T47D (cell line): ENCODE results near the gene CD276.
"Not testable (repeated sequence)": the region's sequence is repeated elsewhere in the genome, so short reads cannot be mapped to it uniquely, and the experiment has no call there.

Experiments used
- DNase-seq, 2 experiments: peaks; one replicate each; pipeline versions ENCODE4 v3.0.0 to v3.0.0-alpha.2; 2011 to 2012; ENCODE audit warnings: low read depth in 1 of 2, low spot score in 1 of 2
- JUND ChIP-seq: IDR thresholded peaks from 2 replicates; pipeline ENCODE4 v1.6.1; 2012; ENCODE audit warnings: low read depth
- in situ Hi-C: cut with HindIII; loops from 2 replicates; pipeline ENCODE4 v1.10.0; 2016; ENCODE audit warnings: low sequenced_read_pairs, low pct_unique_long_range_greater_than_20kb

Gene CD276

DNA sequence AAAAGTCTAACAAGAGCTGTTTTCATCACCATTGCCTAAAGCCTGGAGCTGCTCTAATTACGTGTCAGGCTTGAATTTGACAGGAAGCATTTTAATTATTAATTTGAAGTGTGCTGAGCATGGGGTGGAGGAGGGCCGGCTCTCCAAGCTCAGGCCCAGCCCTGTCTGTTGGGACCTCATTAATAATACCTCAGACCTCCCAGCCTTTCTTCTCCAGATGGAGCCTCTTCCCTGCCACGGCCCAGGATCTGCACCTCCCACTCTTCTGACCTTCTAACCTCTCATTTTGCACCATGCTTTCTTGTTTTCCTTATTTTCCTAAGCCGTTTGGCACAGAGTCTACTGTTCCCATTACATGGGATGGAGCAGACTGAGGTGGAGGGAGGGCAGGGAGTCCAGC is 39.0 kb downstream of the CD276 start:
- TF ChIP-seq JUND, result no peak
- in situ Hi-C loops, result no loop called here
- no peak for DNase-seq

DNA sequence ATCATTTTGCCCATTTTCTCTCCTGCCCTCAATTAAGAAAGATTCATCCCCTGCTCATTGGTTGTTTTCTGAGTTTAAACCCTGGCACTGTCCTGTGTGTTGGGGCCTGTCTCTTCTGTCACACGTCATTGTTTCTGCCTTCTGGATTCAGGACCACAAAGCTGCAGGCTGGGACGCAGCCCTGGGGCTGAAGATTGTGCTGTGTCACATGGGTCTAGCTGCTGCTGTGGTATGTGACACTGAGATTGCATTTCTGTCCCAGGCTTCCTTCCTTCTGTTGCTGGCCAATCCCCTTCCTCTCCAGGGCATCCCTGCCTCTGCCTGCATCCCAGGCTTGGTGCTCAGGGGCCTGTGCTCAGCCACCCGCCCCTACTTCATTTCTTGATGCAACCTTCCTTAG is 40.0 kb downstream of the CD276 start:
- TF ChIP-seq JUND, result no peak
- in situ Hi-C loops, result no loop called here
- DNase-seq, result no peak

DNA sequence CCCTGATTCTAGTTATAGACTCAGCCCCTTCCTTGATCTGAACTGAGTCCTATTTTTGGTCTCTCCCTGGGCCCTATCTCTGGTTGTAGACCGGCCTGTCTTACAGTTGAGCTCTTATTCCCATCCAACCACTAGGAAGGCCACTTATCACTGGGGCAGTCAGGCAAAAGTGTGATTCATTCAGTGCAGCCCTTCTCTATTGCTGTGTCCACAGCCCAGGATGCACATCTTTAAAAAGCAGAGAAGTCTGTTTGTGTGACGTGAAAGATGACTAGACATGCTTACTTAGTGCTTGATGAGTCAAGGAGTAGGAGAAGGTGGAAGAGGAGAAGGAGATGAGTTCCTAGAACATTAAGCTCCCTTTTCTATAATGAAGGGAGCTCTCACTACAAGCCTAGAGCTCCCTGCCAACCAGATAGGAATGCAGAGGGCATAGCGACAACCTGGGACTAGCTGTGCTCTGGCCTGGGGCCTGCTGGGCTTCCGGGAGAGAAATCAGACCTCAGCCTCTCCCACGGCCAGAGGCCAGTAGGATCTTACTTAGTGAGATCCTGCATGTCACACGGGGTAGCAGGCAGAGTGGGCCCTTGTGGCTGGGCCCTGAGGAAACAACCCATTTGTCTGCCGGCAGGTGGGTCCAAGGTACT is 43.3 kb downstream of the CD276 start:
- DNase-seq, result no peak
- no peak for TF ChIP-seq JUND
- in situ Hi-C loops, result no loop called here

DNA sequence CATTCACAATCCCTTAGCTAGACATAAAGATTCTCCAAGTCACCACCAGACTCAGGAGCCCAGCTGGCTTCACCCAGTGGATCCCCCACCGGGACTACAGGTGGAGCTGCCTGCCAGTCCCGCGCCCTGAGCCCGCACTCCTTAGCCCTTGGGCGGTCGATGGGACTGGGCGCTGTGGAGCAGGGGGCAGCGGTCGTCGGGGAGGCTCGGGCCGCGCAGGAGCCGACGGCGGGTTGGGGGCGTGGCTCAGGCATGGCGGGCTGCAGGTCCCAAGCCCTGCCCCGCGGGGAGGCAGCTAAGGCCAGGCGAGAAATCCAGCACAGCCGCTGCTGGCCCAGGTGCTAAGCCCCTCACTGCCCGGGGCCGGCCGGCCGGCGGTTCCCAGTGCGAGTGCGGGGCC is 47.9 kb downstream of the CD276 start:
- in situ Hi-C loops, result not testable (repeated sequence)

DNA sequence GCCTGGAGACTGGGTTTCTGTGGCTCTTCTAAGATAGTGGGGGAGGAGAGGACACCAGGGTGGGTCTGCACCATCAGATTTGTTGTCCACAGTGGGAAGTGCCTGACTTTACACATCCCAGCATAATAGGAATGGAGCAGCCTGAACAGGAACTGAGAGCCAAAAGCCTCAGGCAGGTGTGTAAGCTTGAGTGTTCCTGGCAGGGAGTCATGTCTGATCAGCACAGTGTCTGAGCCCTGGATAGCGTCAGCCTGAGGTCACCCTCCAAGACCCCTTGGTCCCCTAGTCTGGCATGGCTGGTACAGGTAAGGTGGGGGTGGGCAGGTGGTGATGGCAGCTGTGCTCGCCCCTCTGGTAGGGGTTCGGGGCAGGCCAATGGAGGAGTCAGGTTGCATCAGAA is 48.7 kb downstream of the CD276 start:
- TF ChIP-seq JUND, result no peak
- peak; percentile 39 to 59 for DNase-seq
- in situ Hi-C loops, result no loop called here

More for the DNA sequence above, 47.9 kb downstream of the CD276 start:
- not testable (repeated sequence) for DNase-seq

DNA sequence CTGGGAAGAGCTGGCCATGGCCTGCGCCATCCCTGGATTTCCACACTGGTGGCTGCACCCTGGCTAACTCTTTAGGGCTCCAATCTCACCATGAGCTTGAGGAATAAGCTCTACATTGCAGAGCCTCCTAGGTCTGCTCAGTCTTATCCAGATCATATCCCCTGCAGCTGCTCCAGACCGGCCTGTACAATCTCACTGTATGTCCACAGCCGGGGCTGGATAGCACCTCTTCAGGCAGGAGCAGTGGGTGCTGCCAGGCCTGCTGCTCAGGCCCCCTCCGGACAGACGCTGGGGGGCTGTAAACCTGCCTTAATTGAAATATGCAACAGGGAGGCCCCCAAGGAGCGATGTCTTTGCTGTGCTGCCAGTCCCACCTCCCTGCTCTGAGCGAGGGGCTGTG is 53.4 kb downstream of the CD276 start:
- TF ChIP-seq JUND, result no peak
- in situ Hi-C loops, result no loop called here
- DNase-seq, result no peak

DNA sequence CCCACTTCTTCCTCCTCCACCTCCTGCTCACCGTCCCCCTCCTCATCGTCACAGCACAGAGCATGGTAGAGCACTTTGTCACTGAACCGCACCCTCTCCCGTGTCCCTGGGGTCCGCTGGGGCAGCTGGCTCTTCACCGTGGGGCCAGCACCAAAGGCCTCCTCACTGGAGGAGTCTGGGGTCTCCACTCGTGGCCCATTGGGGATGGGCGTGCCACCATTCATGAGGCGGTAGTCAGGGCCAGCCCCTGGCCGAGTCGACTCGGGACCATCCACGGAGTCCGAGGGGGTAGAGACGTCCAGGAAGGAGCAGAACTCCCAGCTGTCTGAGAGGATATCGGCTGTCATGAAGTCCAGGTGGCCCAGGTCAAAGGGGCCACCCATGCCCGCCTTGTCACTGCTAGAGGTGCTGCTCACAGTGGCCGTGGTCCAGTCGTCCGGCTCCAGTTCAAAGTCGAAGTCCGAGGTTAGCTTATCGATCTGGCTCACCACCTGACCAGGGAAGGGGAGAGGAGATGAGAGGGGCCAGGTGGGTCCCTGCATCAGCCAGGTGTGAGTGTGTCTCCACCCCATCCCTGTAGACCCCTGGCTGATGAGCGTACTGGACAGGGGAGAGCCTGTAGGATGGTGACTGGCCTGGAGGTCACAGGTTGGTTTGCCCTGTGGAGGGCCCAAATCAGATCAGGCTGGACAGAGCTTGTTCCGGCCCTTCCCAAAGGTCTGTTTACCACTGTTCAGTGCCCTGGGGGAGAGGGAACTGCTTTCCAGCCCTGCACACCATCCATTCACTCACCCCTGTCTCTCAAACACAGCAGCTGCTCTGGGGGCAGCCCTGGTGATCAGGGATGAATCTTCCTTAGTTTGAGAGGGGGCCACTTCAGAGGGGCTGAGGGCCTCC is 56.2 kb downstream of the CD276 start:
- no peak for TF ChIP-seq JUND
- in situ Hi-C loops, result no loop called here

DNA sequence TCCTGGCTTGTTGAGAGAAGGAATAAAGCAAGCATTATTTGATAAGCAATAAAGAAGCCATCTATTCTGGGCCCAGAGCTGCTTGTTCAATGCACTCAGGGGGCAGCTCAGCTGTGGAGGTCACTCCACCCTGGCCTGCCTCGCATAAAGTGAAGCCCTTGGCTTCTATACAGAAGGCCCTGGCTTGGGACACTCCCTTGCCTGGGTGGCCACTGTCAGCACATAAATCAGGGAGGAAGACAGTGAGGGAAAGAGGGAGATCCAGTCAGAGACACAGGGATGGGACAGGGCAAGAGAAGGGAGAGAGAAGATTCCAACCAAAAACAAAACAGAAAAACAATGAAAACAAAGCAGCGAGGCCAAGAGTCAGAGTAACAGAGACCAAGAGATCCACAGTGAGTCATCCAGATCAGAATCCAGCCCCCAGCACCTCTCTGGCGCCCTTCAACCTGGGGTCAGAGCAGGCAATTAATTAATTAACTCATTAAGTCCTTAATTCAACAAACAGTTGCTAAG is 57.2 kb downstream of the CD276 start:
- no peak for TF ChIP-seq JUND
- DNase-seq, result no peak
- in situ Hi-C loops, result no loop called here

More for the DNA sequence above, 56.2 kb downstream of the CD276 start:
- DNase-seq, result no peak

DNA sequence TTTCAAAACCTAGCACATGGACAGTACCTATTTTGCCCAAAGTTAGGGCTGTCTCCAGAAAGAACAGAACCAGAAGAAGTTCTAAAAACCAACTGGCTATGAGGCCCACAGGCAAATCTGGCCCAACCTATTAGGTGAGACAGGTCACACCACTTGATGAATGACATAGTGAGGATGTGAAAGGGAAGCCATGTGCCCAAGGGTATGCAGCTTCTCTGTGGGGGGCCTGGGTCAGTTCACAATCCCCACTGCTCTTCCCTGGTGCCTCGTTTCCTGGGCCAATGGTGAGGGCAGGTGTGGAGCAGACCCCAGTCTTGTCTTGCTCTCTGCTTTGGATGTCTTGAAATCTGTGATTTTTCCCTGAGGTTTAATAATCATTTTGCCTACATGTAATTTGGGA is 60.1 kb downstream of the CD276 start:
- in situ Hi-C loops, result no loop called here
- no peak for DNase-seq
- TF ChIP-seq JUND, result no peak

DNA sequence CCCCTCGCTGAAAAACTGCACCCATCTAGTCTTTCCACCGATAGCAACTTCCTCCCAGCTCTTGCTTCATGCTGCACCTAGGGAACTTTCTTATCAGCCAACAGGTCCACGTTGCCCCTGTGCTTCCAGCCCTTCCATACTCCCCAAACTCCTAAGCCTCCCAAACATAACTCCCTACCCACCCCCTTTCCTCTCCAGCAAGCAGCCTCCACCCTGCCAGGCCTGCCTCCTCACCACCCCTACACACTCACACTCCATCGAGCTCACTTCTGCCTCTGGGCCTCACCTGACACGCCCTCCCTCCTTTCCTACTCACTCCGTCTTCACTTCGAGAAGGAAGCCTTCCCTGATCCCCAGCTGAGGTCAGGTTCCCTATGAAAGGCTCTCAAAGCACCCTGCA is 60.9 kb downstream of the CD276 start:
- TF ChIP-seq JUND, result no peak
- no peak for DNase-seq
- in situ Hi-C loops, result no loop called here

DNA sequence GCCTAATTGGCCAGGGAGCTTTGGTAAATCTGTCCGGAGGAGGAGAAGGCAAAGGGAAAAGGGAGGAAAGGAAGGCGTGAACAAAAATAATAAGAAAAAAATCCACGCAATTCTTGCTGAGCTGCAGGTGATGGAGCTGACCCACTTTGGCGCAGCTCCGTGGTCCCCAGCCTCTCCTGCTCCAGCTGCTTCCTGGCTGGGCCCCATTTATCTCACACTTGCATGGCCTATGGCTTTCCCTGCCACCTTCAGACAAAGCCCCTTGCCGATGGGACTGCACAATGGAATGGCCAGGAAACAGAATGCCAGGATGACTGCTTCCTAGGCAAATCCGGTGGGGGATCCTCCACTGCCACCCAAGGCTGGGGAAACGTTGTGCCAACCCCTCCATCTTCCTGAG is 62.1 kb downstream of the CD276 start:
- in situ Hi-C loops, result no loop called here
- TF ChIP-seq JUND, result no peak
- DNase-seq, result no peak

DNA sequence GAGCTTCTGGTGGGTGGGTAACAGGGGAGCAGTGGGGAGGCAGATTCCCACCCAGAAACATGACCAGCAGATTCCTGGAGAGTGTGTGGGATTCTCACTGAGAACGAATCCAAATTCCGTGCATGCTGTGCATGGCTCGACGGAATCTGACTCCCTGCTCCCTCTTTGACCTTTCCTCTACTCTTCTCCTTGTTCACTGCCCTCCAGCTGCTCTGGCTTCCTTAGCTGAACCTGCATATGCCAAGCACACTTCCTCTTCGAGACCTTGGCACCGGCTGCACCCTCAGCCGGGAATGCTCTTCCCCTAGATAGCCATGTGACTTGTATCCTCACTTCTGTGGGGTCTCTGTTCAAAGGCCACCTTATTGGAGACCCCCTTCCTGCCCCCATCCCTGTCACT is 62.7 kb downstream of the CD276 start:
- DNase-seq, result peak in 1 of 2 experiments; percentile 13
- in situ Hi-C loops, result no loop called here
- no peak for TF ChIP-seq JUND

DNA sequence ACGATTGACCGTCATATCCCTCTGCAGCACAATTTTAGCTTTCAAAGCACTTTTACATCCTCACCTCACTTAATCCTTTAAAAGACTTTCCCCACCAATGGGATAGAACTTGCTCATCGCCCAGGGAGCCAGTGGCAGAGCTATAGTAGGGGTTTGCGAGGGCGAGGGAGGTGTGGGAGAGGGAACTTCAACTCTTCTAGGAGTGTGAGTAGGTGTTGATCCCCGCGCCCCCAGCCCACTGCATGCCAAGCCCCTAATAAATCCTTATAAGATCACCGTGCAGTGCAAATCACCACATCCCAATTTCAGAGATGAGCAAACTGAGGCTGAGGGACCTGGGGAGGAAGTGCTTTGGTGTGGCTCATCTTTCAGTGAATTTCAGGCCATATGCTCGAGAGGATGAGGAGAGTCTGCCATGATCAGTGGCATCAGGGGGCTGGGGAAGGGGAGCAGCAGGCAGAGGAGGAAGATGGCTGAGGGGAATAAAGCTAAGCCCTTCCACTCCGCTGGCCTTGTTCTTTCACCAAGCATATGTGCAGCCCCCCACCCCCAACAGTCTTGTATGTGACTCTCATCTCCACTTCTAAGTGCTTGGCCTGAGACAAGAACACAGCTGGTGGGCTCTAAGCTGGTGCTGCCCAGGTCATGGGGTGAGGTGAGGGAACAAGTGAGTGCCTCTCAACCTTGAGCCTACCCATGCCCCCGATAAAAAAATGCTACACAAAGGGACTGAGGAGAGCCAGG is 63.8 kb downstream of the CD276 start:
- DNase-seq, result no peak
- TF ChIP-seq JUND, result no peak
- in situ Hi-C loops, result no loop called here
